ENCODE results near the gene ORM1. TPM values are rescaled to one million over a fixed set of nuclear protein-coding genes. Genes with fewer than 3 reads are reported as not detected.

Gene ORM1
- total and polyA plus RNA-seq, 2 donors (not counting 3 experiments of a cell fraction or from before 2014, with no cell fraction given) = not detected

GRCh38 chr9:114351932-114352331 lies 29.0 kb downstream of the ORM1 start:
- BruUV-seq (replicated peaks) = no TSS peak
- dilution Hi-C loops (cut with MboI; ENCODE audit: extremely low pct_ligation_motif_present, low sequenced_read_pairs) (no loop called here), intact Hi-C loops (cut with micrococcal nuclease) (no loop called here)
- no peaks in the 10 kb centered on the region for H4K20me1 ChIP-seq (replicated peaks; ENCODE audit: control insufficient read depth, extremely low read depth, insufficient read depth, low read length)
- H2AFZ ChIP-seq (ENCODE audit: low read depth, low read length) = no peak overlapping the region
- H3K27ac ChIP-seq (ENCODE audit: insufficient read depth, low read depth, low read length) = no peak overlapping the region
- H3K9ac ChIP-seq (replicated peaks; ENCODE audit: extremely low read depth, insufficient read depth, low read length) = no peak overlapping the region
- H3K4me3 ChIP-seq (replicated peaks in 1 of 3; ENCODE audit: insufficient read depth in 1 of 3, low read depth in 1 of 3, low read length in 3 of 3) = no peak overlapping the region
- no peaks in the 10 kb centered on the region for H3K79me2 ChIP-seq (ENCODE audit: control insufficient read depth, insufficient read depth, low read length)
- FAIRE-seq = no peak
- no peaks in the 10 kb centered on the region for H3K27me3 ChIP-seq (ENCODE audit: control insufficient read depth in 2 of 2, insufficient read depth in 2 of 2, low read length in 2 of 2)
- H3K9me3 ChIP-seq (replicated peaks; ENCODE audit: control insufficient read depth, insufficient read depth, low read length) = no peaks in the 10 kb centered on the region
- peaks cover 9 to 32% of the 10 kb centered on the region in 2 experiments for H3K36me3 ChIP-seq (ENCODE audit: control insufficient read depth in 2 of 2, extremely low read depth in 1 of 2, insufficient read depth in 2 of 2, low read length in 2 of 2)
- TF ChIP-seq JUN (IDR thresholded peaks at IDR 0.05; ENCODE audit: borderline replicate concordance, insufficient read depth, insufficient read length, low read depth) (no peak), FOS (IDR thresholded peaks at IDR 0.05; ENCODE audit: borderline replicate concordance, insufficient read depth, low read length) (no peak), MYC (IDR thresholded peaks at IDR 0.05; ENCODE audit: low read depth, low read length) (no peak), POLR2AphosphoS5 (IDR thresholded peaks at IDR 0.05; ENCODE audit: insufficient read depth, low read depth, low read length) (no peak)
- no peaks in the 10 kb centered on the region for H3K4me1 ChIP-seq (ENCODE audit: control insufficient read depth, extremely low read depth, insufficient read depth, low read length)
- H3K4me2 ChIP-seq (ENCODE audit: insufficient read depth, low read length) = no peak overlapping the region
- no peaks in the 10 kb centered on the region for H3K9me1 ChIP-seq (replicated peaks; ENCODE audit: control insufficient read depth, extremely low read depth, insufficient read depth, low read length)
- no peak for DNase-seq (ENCODE audit: low read depth, low spot score)
- ChIA-PET CTCF (no interaction called here), POLR2A (no interaction called here)

DNA sequence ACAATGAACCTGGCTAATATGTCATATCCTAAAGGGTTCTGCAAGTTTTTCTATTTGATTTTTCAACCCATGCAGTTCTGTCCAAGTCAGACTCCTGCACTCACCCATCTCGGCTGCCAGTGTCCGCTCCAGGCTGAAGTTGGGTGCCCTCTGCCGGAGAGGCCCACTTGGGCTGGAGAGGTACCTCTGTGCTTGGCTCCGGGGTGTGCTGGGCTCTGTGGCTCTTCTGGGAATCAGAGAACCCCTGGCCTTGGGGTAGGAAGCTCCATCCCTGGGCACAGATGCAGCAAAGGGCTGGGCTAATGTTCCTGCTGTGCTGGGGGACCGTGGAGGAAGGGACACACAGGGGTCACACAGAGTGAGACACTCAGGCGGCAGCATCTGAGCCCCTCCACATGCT lies 32.9 kb downstream of the ORM1 start:
- H3K9me1 ChIP-seq (replicated peaks; ENCODE audit: control insufficient read depth, extremely low read depth, insufficient read depth, low read length) = no peaks in the 10 kb centered on the region
- dilution Hi-C loops (cut with MboI; ENCODE audit: extremely low pct_ligation_motif_present, low sequenced_read_pairs) = no loop called here
- TF ChIP-seq GATA2 (IDR thresholded peaks at IDR 0.05; ENCODE audit: insufficient read depth, insufficient read length, low read depth, low read length) (no peak), POLR2AphosphoS5 (IDR thresholded peaks at IDR 0.05; ENCODE audit: insufficient read depth, low read depth, low read length) (no peak), CTCF (IDR thresholded peaks at IDR 0.05; ENCODE audit: extremely low read depth in 1 of 2, insufficient read depth in 1 of 2, low read depth in 1 of 2, low read length in 2 of 2) (no peak), EZH2 (IDR thresholded peaks at IDR 0.05; ENCODE audit: borderline replicate concordance, low read depth, low read length, severe bottlenecking) (no peak)
- TF ChIP-seq, protein P1, sequence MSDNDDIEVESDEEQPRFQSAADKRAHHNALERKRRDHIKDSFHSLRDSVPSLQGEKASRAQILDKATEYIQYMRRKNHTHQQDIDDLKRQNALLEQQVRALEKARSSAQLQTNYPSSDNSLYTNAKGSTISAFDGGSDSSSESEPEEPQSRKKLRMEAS (IDR thresholded peaks at IDR 0.05; ENCODE audit: insufficient read depth, insufficient read length) = no peak
- no peak overlapping the region for H2AFZ ChIP-seq (ENCODE audit: low read depth, low read length)
- intact Hi-C loops (cut with micrococcal nuclease) = no loop called here
- no peaks in the 10 kb centered on the region for H3K4me1 ChIP-seq (ENCODE audit: control insufficient read depth, extremely low read depth, insufficient read depth, low read length)
- no peak overlapping the region for H3K4me2 ChIP-seq (ENCODE audit: insufficient read depth, low read length)
- DNase-seq (ENCODE audit: low read depth, low spot score) (no peak), FAIRE-seq (no peak)
- no peaks in the 10 kb centered on the region for H4K20me1 ChIP-seq (replicated peaks; ENCODE audit: control insufficient read depth, extremely low read depth, insufficient read depth, low read length)
- ChIA-PET POLR2A (no interaction called here), CTCF (no interaction called here)
- H3K4me3 ChIP-seq (replicated peaks in 1 of 3; ENCODE audit: insufficient read depth in 1 of 3, low read depth in 1 of 3, low read length in 3 of 3) = no peak overlapping the region
- no peak overlapping the region for H3K27ac ChIP-seq (ENCODE audit: insufficient read depth, low read depth, low read length)
- peaks cover 5 to 34% of the 10 kb centered on the region in 2 experiments for H3K36me3 ChIP-seq (ENCODE audit: control insufficient read depth in 2 of 2, extremely low read depth in 1 of 2, insufficient read depth in 2 of 2, low read length in 2 of 2)
- H3K9me3 ChIP-seq (replicated peaks; ENCODE audit: control insufficient read depth, insufficient read depth, low read length) = no peaks in the 10 kb centered on the region
- H3K79me2 ChIP-seq (ENCODE audit: control insufficient read depth, insufficient read depth, low read length) = no peaks in the 10 kb centered on the region
- no peaks in the 10 kb centered on the region for H3K27me3 ChIP-seq (ENCODE audit: control insufficient read depth in 2 of 2, insufficient read depth in 2 of 2, low read length in 2 of 2)
- BruUV-seq (replicated peaks) = no TSS peak
- H3K9ac ChIP-seq (replicated peaks; ENCODE audit: extremely low read depth, insufficient read depth, low read length) = no peak overlapping the region
